GM12864 (cell line): ENCODE measurements around the gene SSBP3.
A peak's percentile ranks its signal among the peaks of the same experiment; 100 is the strongest.
"Not testable (repeated sequence)": the region's sequence is repeated elsewhere in the genome, so short reads cannot be mapped to it uniquely, and the experiment has no call there.

Experiments
- DNase-seq: peaks from one replicate; pipeline ENCODE4 v3.0.0-alpha.2; 2011; ENCODE audit warnings: low read depth
- H3K4me3 ChIP-seq: 2 replicates; pipeline ENCODE4 v1.5.1; 2011; ENCODE audit warnings: mild to moderate bottlenecking, low read depth, low read length, control low read depth
- CTCF ChIP-seq: IDR thresholded peaks from 2 replicates; pipeline ENCODE4 v1.5.1; 2011; ENCODE audit warnings: low read depth, mild to moderate bottlenecking, moderate library complexity, low read length, control low read depth, inconsistent platforms; ENCODE audit errors: missing control alignments

Gene SSBP3

GRCh38 chr1:54406339-54407153, at the start of gene SSBP3:
SSBP3 (minus strand) TSS chr1:54406394.
- peak; percentile 66 for DNase-seq
- peak within 1 kb of the TSS; percentile 83 for H3K4me3 ChIP-seq
- TF ChIP-seq CTCF = peak; percentile 16

- DNase-seq = no peak
- H3K4me3 ChIP-seq = no peak overlapping the region
- no peak for TF ChIP-seq CTCF
Measured at GRCh38 chr1:54453509-54453908, 47.3 kb upstream of the SSBP3 start.

- no peak overlapping the region for H3K4me3 ChIP-seq
- no peak for TF ChIP-seq CTCF
- DNase-seq = no peak
Measured at GRCh38 chr1:54453022-54453421, 46.8 kb upstream of the SSBP3 start.

GRCh38 chr1:54449431-54449830, 43.2 kb upstream of the SSBP3 start:
- DNase-seq, H3K4me3 ChIP-seq: not testable (repeated sequence)

GRCh38 chr1:54448801-54449200, 42.6 kb upstream of the SSBP3 start:
- DNase-seq = not testable (repeated sequence)

GRCh38 chr1:54447081-54447480, 40.9 kb upstream of the SSBP3 start:
- not testable (repeated sequence) for H3K4me3 ChIP-seq, DNase-seq

More at GRCh38 chr1:54448801-54449200, 42.6 kb upstream of the SSBP3 start:
- not testable (repeated sequence) for H3K4me3 ChIP-seq

- DNase-seq = no peak
- no peak overlapping the region for H3K4me3 ChIP-seq
- TF ChIP-seq CTCF = no peak
Measured at GRCh38 chr1:54442185-54442584, 36.0 kb upstream of the SSBP3 start.

- DNase-seq = no peak
- no peak overlapping the region for H3K4me3 ChIP-seq
- no peak for TF ChIP-seq CTCF
Measured at GRCh38 chr1:54439550-54440223, 33.5 kb upstream of the SSBP3 start.
